Neuronal stem cell (in vitro differentiated cells): ENCODE data around the gene ZDHHC16.

Source experiments
- DNase-seq: peaks from one replicate; pipeline ENCODE4 v3.0.0-alpha.2; 2013; ENCODE audit warnings: low spot score
- H2AFZ ChIP-seq: one replicate; pipeline ENCODE4 v1.6.1; 2013; ENCODE audit warnings: mild to moderate bottlenecking, low read length, inconsistent platforms
- H2AK5ac ChIP-seq: 2 replicates; pipeline ENCODE4 v1.6.1; 2013; ENCODE audit warnings: low read depth, mild to moderate bottlenecking, inconsistent platforms, low read length, moderate library complexity, mixed read lengths
- H2BK120ac ChIP-seq: 2 replicates; pipeline ENCODE4 v1.6.1; 2013; ENCODE audit warnings: low read depth, mild to moderate bottlenecking, inconsistent platforms, low read length, moderate library complexity, mixed read lengths
- H2BK12ac ChIP-seq: one replicate; pipeline ENCODE4 v1.6.1; 2013; ENCODE audit warnings: low read length, inconsistent platforms
- H2BK15ac ChIP-seq: 2 replicates; pipeline ENCODE4 v1.6.1; 2013; ENCODE audit warnings: mild to moderate bottlenecking, low read length, inconsistent platforms, mixed read lengths
- H2BK5ac ChIP-seq: one replicate; pipeline ENCODE4 v1.6.1; 2013; ENCODE audit warnings: inconsistent platforms, mild to moderate bottlenecking, low read length, moderate library complexity
- H3K14ac ChIP-seq: one replicate; pipeline ENCODE4 v1.6.1; 2013; ENCODE audit warnings: low read length, inconsistent platforms
- H3K18ac ChIP-seq: 2 replicates; pipeline ENCODE4 v1.6.1; 2013; ENCODE audit warnings: low read length, inconsistent platforms
- H3K23ac ChIP-seq: 2 replicates; pipeline ENCODE4 v1.6.1; 2013; ENCODE audit warnings: low read depth, mild to moderate bottlenecking, mixed read lengths, low read length, inconsistent platforms; ENCODE audit not compliant: poor library complexity
- H3K27ac ChIP-seq: replicated peaks from 3 replicates; pipeline ENCODE4 v1.5.1; 2013; ENCODE audit warnings: low read length, inconsistent platforms
- H3K27me3 ChIP-seq, 3 experiments: 2 replicates each; pipeline ENCODE4 v1.6.1; 2013; ENCODE audit warnings: low read length in 3 of 3, mild to moderate bottlenecking in 2 of 3, inconsistent platforms in 1 of 3, low read depth in 1 of 3, mixed read lengths in 1 of 3, moderate library complexity in 1 of 3; ENCODE audit not compliant: control insufficient read depth in 3 of 3, insufficient read depth in 3 of 3
- H3K36me3 ChIP-seq, 2 donors: replicated peaks in 1 of 2; 2 replicates each; pipeline ENCODE4 v1.6.1; 2013; ENCODE audit warnings: low read length in 2 of 2; ENCODE audit not compliant: control insufficient read depth in 2 of 2, insufficient read depth in 2 of 2
- H3K4ac ChIP-seq: 2 replicates; pipeline ENCODE4 v1.6.1; 2013; ENCODE audit warnings: inconsistent platforms, mild to moderate bottlenecking, low read length, moderate library complexity
- H3K4me1 ChIP-seq, 2 donors: 1 replicate in 1 of 2; 2 replicates in 1 of 2; pipeline ENCODE4 v1.6.1; 2013; ENCODE audit warnings: low read length in 2 of 2, low read depth in 1 of 2; ENCODE audit not compliant: control insufficient read depth in 2 of 2, insufficient read depth in 1 of 2
- H3K4me2 ChIP-seq: one replicate; pipeline ENCODE4 v1.6.1; 2013; ENCODE audit warnings: mild to moderate bottlenecking, low read length, inconsistent platforms; ENCODE audit not compliant: insufficient read depth, poor library complexity, severe bottlenecking
- H3K4me3 ChIP-seq, 2 donors: 2 replicates each; pipeline ENCODE4 v1.5.1; 2013; ENCODE audit warnings: low read length in 2 of 2, mild to moderate bottlenecking in 2 of 2, inconsistent platforms in 1 of 2, moderate library complexity in 1 of 2
- H3K79me1 ChIP-seq: one replicate; pipeline ENCODE4 v1.6.1; 2013; ENCODE audit warnings: low read depth, mild to moderate bottlenecking, inconsistent platforms, low read length, moderate library complexity
- H3K9ac ChIP-seq: one replicate; pipeline ENCODE4 v1.6.1; 2013; ENCODE audit warnings: mild to moderate bottlenecking, low read depth, low read length, inconsistent platforms; ENCODE audit not compliant: poor library complexity
- H3K9me3 ChIP-seq, 2 donors: replicated peaks in 1 of 2; 2 replicates each; pipeline versions ENCODE3 to v1.6.1; 2013; ENCODE audit warnings: low read length in 2 of 2, mild to moderate bottlenecking in 2 of 2, inconsistent platforms in 1 of 2, low read depth in 1 of 2, mixed read lengths in 1 of 2, moderate library complexity in 1 of 2; ENCODE audit not compliant: control insufficient read depth in 2 of 2, insufficient read depth in 1 of 2
- H4K8ac ChIP-seq: one replicate; pipeline ENCODE4 v1.6.1; 2013; ENCODE audit warnings: low read depth, mild to moderate bottlenecking, inconsistent platforms, low read length, moderate library complexity
- H4K91ac ChIP-seq: one replicate; pipeline ENCODE4 v1.6.1; 2013; ENCODE audit warnings: low read length, low read depth, mild to moderate bottlenecking, inconsistent platforms; ENCODE audit not compliant: poor library complexity
- WGBS, 2 donors: extraction: QIAGEN DNeasy Blood & Tissue Kit; methylation state at CpG; one replicate each; pipeline ENCODE4 v1.1.7; 2013; ENCODE audit warnings: missing lambda C conversion rate in 2 of 2, mixed read lengths in 1 of 2; ENCODE audit not compliant: insufficient read length in 2 of 2, insufficient replicate concordance in 1 of 2; ENCODE audit errors: extremely low coverage in 2 of 2; 5-methylcytosine and 5-hydroxymethylcytosine counted together

Gene ZDHHC16

DNA sequence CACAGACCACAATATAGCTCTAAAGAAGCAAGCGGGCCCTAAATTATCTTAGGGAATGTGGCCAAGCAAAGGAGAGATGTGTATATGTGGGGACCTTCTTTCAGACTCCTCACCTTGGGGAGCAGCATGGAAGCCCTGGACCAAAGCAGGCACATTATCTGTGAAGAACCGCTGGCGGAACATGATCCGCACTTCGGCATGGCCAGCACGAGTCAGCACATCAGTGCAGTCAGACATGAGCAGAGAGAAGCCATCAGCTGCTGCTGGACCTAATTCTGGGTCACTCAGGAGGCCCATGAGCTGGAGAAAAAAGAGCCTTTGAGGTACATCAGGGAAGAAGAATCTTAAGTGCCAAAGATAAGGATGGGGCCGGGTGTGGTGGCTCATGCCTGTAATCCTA, 14.0 kb downstream of the ZDHHC16 start:
- WGBS, 2 donors, result no CpG with 5 or more reads among the region's 7 CpGs
- Histone ChIP-seq H3K18ac (no peak overlapping the region), H3K27ac (no peak overlapping the region), H2BK5ac (no peak overlapping the region), H3K4me3 (no peak overlapping the region), H4K8ac (no peak overlapping the region), H2BK15ac (no peak overlapping the region), H3K36me3 (peaks cover 63 to 99% of the 10 kb centered on the region in 2 donors), H3K4ac (no peak overlapping the region), H3K4me1 (no peaks in the 10 kb centered on the region), H2AFZ (no peak overlapping the region), H3K14ac (no peak overlapping the region), H3K9me3 (no peaks in the 10 kb centered on the region), H3K23ac (no peak overlapping the region), H4K91ac (no peak overlapping the region), H3K9ac (no peak overlapping the region), H2BK120ac (no peak overlapping the region), H3K27me3 (no peaks in the 10 kb centered on the region), H2BK12ac (no peak overlapping the region), H3K4me2 (no peak overlapping the region), H3K79me1 (peaks cover 2% of the 10 kb centered on the region), H2AK5ac (no peak overlapping the region)
- no peak for DNase-seq

DNA sequence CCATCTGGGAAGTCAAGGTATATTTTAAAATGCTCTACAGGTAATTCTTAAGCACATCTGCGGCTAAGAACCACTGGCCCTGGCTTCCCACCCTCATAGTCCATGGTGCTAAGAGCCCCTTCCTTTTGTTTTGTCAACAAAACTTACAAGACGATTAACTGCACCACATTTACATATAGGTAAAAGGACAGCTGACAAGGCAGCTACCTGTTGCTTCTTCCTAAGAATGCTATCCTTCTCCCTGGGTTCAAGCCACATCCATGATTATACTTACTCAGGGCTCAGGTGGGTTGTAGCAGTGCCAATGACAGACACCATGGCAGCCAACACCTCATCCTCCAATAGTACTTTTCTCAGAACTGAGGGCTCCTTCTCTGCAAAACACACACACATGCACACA, 16.3 kb downstream of the ZDHHC16 start:
- Histone ChIP-seq H3K27ac (no peak overlapping the region), H3K4me3 (no peak overlapping the region), H3K18ac (no peak overlapping the region), H3K9me3 (no peaks in the 10 kb centered on the region), H2BK120ac (no peak overlapping the region), H4K8ac (no peak overlapping the region), H2BK12ac (no peak overlapping the region), H3K4me1 (no peaks in the 10 kb centered on the region), H3K23ac (no peak overlapping the region), H3K4ac (no peak overlapping the region), H4K91ac (no peak overlapping the region), H3K14ac (no peak overlapping the region), H2BK15ac (no peak overlapping the region), H2AK5ac (no peak overlapping the region), H3K4me2 (no peak overlapping the region), H3K9ac (no peak overlapping the region), H3K27me3 (no peaks in the 10 kb centered on the region), H2AFZ (no peak overlapping the region), H3K79me1 (no peaks in the 10 kb centered on the region), H2BK5ac (no peak overlapping the region), H3K36me3 (peaks cover 69 to 98% of the 10 kb centered on the region in 2 donors)
- DNase-seq, result no peak
- WGBS, 2 donors, result no CpG with 5 or more reads among the region's 2 CpGs

DNA sequence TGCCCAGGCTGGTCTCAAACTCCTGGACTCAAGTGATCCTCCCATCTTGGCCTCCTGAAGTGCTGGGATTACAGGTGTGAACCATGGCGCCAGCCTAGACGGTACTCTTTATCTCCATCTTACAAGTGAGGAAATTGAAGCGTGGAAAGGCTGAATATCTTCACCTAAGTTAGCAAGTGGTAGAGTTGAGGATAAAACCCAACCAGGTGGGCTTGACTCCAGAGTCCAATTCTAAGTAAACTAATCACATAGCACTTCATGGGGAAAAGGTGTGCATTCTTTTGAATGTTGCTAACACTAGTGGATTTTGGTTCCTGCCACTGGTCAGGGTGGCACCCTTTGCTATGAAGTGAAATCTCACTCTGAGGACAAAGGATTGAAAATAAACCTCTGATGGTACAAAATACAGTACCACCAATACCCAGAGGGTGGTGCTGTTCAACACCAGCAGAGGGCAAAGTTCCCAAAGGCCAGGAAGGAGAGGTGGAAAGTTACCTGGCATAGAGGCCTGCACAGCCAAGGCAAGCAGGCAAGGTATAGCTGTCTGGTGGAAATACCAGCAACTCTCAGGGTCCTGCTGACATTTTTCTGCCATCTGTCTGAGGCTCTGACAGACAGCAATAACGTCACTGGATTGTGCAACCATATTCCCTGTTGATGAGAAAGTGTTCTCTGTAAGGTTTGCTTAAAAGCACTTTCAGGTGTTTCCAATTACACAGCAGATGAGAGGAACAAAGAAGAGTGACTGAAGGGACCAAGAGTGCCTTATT, 17.6 kb downstream of the ZDHHC16 start:
- no peak overlapping the region for H3K23ac ChIP-seq
- H3K4me1 ChIP-seq, result no peaks in the 10 kb centered on the region
- no peak overlapping the region for H3K4me2 ChIP-seq
- H3K27ac ChIP-seq, result no peak overlapping the region
- H2BK5ac ChIP-seq, result no peak overlapping the region
- peaks cover 69 to 100% of the 10 kb centered on the region in 2 donors for H3K36me3 ChIP-seq
- no peak overlapping the region for H2BK15ac ChIP-seq
- DNase-seq, result peak; percentile 39
- no peaks in the 10 kb centered on the region for H3K9me3 ChIP-seq
- WGBS, 2 donors, result no CpG with 5 or more reads among the region's 4 CpGs
- H3K4ac ChIP-seq, result no peak overlapping the region
- H2AK5ac ChIP-seq, result no peak overlapping the region
- no peaks in the 10 kb centered on the region for H3K27me3 ChIP-seq
- no peaks in the 10 kb centered on the region for H3K79me1 ChIP-seq
- no peak overlapping the region for H2AFZ ChIP-seq
- no peak overlapping the region for H4K8ac ChIP-seq
- no peak overlapping the region for H3K9ac ChIP-seq
- H3K4me3 ChIP-seq, result no peak overlapping the region
- H2BK12ac ChIP-seq, result no peak overlapping the region
- H4K91ac ChIP-seq, result no peak overlapping the region
- H2BK120ac ChIP-seq, result no peak overlapping the region
- no peak overlapping the region for H3K18ac ChIP-seq
- no peak overlapping the region for H3K14ac ChIP-seq

DNA sequence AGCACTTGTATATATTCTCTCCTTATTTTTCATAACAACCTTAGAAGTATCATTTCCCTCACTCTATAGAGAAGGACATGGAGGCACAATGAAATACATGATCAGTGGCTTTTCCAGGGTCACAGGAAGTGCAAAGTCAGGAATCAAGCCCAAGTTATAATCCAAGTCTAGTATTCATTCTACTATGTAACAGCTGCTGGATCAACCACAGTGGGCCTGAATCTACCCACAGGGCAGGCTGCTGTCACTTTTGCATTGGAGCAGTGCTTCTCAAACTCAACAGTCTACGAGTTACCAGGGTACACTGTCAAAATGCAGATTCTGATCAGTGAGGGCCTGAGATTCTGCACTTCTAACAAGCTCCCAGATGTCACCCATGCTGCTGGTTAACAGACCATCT, 18.3 kb downstream of the ZDHHC16 start:
- Histone ChIP-seq H2BK5ac (no peak overlapping the region), H3K27ac (no peak overlapping the region), H3K9me3 (no peaks in the 10 kb centered on the region), H3K4me1 (no peaks in the 10 kb centered on the region), H3K36me3 (peaks cover 67 to 99% of the 10 kb centered on the region in 2 donors), H3K4me2 (no peak overlapping the region), H3K4ac (no peak overlapping the region), H3K4me3 (no peak overlapping the region), H3K27me3 (no peaks in the 10 kb centered on the region), H2AFZ (no peak overlapping the region), H4K8ac (no peak overlapping the region), H2BK12ac (no peak overlapping the region), H3K9ac (no peak overlapping the region), H3K79me1 (no peaks in the 10 kb centered on the region), H2BK15ac (no peak overlapping the region), H4K91ac (no peak overlapping the region), H2AK5ac (no peak overlapping the region), H3K18ac (no peak overlapping the region), H3K14ac (no peak overlapping the region), H2BK120ac (no peak overlapping the region), H3K23ac (no peak overlapping the region)
- DNase-seq, result no peak
- no CpG with 5 or more reads among the region's 1 CpG for WGBS, 2 donors
